Stimulated activated naive CD4-positive, alpha-beta T cell (primary cell): ENCODE measurements around the gene PDE8B.
"Not testable (repeated sequence)": the region's sequence is repeated elsewhere in the genome, so short reads cannot be mapped to it uniquely, and the experiment has no call there.

ENCODE experiments used
- DNase-seq, 6 experiments: peaks; one replicate each; lab custom pipeline; 2025; lab: John Stamatoyannopoulos, UW

The PDE8B gene

DNA sequence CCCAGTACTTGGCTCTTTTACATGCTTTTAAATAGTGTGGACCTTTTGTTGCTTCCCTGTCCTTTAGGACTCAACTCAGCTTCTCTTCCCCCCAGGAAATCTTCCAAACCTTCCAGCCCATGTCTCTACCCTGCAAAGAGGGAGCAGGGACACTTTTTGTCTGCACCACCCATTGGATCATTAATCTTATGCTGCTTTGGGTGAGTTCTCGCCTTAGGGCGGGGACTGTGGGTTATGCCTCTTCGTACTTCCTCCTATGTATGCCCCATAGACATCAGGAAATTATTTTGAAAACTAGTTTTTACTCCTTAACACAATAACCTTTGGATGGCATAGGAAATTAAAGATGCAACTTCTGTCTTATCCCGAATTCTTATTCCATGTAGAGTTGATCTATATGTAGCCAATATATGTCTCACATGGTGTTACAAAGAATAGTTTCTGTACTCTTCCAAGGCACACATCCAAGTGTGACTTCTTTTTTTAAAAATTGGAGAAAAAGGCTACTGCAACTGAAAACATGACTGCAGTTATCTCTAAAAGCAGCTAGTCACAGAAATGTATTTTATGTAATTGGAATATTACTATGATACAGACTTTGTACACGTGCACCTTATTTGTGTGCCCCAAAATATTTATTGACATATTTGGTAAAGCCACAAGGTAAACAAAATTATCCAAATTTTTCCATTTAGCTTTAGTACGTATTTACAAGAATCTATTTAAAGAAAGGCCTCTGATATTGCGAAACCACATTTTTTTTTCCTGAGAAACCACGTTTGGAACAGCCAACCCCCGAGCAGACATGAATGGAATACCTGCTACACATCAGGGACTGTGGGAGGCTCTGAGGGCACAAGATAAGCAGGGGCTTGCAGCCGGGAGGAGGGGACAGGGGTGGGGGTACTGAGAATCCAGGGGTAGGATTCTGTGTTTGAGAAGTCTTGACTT is 148.1 kb downstream of the PDE8B start:
- no peak for DNase-seq

GRCh38 chr5:77359231-77359630 is 148.8 kb downstream of the PDE8B start:
- DNase-seq = no peak

- DNase-seq = no peak
These were observed 149.9 kb downstream of the PDE8B start for GRCh38 chr5:77360381-77360780.

- no peak for DNase-seq
These were observed 150.5 kb downstream of the PDE8B start for GRCh38 chr5:77360973-77361372.

DNA sequence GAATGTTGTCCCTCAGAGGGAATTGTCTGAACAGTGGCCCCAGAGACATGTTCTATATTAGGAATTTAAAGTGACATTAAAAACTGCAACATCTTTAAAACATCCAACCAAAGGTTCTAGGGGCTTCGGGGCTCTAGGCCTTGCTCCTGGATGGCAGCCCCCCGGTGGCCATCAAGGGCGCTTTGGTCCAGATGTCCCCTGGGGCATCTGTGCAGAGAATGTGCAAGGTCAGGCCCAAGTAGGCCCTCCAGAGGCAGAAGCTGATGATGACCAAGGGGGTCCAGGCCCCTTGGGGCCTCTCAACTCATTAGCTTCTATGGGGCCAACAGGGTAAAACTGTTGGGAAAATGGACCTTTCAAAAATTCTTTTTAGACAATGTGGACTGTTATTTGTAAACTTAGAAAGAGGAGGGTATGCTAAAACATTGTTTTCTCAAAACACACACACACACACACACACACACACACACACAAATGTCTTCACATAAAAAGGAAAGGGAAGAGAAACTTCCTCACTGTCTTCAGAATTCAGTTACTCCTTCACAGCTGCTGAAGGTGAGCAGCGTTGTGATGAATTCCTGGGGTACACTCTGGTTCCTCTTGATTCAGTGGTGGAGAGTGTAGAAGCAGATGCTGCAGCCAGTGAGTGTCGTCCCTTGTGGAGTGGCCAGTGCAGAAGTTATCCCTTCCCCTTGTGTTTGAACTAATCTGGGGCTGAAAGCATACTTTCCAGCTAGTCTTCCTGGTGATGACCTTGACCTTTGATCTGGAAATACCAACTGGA is 156.4 kb downstream of the PDE8B start:
- DNase-seq = no peak

- no peak for DNase-seq
These were observed 157.3 kb downstream of the PDE8B start for GRCh38 chr5:77367741-77368140.

DNA sequence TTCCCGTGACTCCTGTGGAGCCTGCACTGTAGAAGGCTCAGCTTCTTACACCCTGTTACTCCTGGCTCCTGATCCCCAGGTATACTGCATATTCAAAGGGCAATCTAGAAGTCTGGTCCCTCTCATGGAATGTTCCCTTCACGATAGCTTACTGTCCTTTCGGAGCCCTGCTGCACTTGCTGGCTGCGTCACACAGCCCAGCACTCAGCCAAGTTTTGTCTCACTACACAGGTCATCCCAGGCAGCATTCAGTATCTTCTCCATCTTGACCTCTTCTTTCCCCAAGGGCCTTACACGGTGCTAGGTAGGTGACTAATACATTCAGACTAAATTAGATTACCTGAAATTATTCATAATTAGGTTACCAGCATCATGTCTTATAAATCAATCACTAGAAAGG is 157.9 kb downstream of the PDE8B start:
- DNase-seq = no peak

DNA sequence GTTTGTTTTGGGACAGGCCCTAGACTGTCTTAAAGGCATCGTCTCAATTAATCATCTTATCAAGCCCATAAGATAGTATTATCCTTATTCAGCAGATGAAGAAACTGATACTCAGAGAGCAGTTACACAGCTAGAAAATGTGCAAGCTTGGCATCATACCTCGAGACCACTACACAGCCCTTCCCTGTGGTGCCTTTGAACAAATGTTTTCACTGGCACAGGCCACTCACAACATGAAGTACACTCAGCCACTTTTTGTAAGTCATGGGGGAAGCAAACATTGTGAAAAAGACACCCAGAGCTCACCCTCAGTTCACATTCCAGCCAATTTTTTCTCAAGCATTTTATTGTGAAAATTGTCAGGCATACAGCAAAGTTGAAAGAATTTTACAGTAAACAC is 159.1 kb downstream of the PDE8B start:
- no peak for DNase-seq

DNA sequence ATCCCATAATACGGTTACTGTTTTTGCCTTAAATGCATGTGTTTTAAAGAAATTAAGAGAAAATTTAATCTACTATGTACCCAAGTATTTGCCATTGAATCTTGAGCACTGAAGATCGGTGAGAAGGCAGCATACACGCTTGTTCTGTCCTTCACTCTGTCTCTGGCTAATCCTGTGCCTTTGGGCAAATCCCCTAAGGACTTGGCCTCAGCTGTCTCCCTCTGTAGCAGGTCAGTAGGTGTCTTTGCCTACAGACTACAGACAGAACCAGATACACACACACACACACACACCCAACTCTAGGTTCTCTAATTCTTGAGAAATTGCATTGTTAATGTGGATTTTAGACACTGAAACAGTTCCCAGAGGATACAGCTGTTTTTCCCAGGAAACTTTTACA is 164.2 kb downstream of the PDE8B start:
- no peak for DNase-seq

DNA sequence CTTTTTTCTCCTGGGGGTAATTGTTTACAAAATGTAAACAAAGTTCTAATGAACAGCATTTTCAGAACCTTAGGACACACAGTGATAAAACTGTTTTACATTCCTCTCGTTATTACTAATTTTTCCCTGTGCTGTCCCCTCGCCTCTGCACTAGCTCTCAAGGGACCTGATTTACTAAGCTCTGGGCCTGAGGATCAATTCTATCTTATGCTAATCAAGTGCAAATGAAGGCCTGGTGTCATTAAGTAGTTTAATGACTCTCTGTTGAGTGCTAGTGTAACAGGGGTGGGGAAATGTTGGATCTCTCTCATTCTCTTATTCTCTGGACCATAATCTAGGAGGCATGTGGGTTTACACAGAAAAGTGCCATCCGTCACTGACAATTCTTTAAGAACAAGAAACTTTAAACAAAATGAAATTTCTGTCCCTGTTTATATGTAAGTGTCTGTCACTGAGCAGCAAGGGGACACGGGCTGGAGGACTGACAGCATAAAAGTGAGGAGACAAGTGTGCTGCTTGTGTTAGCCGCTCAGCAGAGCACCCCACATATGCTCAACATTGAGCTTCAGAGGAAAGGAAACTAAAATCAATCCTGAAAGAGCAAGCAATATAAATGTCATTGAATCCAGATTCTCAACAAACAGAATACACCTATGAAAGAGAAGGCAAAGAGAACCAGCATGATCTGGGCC is 166.3 kb downstream of the PDE8B start:
- DNase-seq = no peak

DNA sequence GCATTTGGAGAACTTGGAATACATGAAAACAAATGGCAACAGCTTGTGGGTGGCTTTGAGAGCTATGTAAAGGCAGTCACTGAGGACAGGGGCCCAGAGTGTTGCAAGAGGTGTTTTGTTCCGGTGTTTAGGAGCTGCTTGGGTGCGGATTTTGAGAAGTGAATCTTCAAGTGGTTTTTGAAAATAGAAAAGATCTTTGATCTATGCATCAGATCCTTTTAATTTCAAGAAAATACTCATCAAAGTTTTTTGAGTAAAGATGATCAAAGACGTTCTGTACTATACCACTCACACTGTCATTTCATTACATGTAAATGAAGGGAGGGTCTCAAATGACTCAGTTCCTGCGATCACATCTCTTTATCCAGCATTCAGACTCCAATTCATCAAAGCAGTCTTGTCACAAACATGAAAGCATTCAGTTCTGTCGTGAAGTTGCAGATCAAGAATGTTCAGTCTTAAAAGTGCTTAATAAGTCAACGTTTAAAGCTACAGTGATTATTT is 169.1 kb downstream of the PDE8B start:
- peak in 3 of 6 experiments; percentile 73 to 75 (median 74) for DNase-seq

DNA sequence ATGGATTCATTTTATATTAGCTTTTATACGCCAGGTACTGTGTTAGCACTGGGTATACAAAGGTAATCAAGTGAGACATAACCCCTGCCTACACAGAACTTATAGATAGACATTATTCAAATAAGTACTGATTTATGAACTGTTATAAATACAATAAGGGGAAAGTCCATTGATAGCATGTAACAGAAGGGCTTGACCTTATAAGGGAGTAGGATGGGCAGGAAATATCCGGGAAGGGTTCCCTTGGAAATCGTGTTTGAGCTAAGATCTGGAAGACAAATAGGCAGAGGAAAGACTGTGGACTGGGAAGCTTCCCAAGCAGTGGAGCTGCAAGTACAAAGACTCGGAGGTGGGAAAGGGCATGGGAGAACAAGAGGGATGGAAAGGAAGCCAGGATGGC is 170.2 kb downstream of the PDE8B start:
- DNase-seq = no peak

- not testable (repeated sequence) for DNase-seq
These were observed 172.9 kb downstream of the PDE8B start for GRCh38 chr5:77383336-77383735.

DNA sequence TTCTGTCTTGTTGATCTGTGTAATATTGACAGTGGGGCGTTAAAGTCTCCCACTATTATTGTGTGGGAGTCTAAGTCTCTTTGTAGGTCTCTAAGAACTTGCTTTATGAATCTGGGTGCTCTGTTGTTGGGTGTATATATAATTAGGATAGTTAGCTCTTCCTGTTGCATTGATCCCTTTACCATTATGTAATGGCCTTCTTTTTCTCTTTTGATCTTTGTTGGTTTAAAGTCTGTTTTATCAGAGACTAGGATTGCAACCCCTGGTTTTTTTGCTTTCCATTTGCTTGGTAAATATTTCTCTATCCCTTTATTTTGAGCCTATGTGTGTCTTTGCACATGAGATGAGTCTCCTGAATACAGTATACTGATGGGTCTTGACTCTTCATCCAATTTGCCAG is 175.9 kb downstream of the PDE8B start:
- DNase-seq = not testable (repeated sequence)

- DNase-seq = no peak
These were observed 179.3 kb downstream of the PDE8B start for GRCh38 chr5:77389746-77390145.

DNA sequence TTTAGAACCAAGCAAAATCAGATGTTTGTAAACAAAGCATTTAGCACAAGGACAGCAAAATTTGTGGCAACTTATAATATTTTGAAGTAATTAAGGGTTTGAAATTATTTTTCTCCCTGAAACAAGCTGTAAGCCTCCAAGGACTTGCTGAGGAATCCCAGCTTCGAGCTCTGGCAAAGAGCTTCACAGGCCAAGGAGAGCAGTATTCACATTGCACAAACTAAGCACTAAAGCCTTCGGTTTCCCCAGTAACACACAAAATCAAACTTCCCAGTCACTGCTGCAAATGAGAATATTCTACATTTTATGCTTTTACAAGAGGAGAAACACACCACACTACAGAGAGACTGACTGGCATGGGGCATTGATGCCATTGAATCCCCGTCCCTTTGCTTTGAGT is 179.7 kb downstream of the PDE8B start:
- no peak for DNase-seq

- DNase-seq = no peak
These were observed 180.3 kb downstream of the PDE8B start for GRCh38 chr5:77390795-77391194.

GRCh38 chr5:77391240-77391765 is 180.8 kb downstream of the PDE8B start:
- DNase-seq = no peak

DNA sequence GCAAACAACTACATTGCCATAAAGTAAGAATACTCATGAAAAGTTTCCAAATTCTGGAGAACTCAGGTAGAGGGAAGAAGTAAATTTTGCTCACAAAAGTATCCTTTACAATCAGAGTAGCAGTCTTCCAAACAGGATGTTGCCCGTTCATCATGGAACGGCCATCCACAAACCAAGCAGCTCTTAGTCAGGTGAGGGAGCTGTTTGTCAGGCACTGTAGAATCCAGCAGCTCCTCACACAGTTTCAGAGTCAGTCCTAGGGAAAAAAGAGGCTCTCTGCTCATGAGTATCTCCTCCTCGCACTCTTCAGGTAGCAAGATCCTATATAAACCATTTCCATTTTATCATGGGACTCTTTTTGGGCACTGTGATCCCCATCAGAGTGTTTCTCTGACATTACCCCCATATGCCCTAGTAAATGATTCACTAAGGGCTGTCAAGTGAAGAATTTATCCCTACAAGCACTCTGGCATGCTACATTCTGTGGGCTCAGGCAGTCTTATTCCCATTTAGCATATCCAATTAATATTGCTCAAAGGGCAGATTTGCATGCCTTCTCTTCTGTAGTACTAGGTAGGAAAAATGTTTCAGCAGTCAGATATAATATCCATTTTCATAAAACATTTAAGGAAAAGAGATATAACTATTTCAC is 183.7 kb downstream of the PDE8B start:
- no peak for DNase-seq

DNA sequence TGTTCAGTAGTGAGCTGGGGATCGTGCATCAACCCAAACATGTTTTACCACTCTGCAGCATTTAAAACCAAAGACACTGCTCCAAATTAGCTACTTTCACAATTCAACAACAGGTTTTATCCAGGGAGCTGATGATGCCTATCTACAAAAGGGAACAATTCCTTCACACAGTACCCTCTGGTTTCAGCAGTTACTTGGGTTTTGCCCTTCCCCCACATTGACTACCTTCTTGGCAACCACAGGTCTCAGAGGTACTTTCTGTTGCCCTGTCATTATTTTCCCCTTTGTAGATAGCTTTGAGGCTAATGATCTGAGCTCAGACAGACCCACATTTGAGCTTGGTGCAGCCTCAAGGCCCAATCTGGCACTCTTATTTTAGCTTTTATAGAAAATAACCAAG is 185.5 kb downstream of the PDE8B start:
- no peak for DNase-seq

DNA sequence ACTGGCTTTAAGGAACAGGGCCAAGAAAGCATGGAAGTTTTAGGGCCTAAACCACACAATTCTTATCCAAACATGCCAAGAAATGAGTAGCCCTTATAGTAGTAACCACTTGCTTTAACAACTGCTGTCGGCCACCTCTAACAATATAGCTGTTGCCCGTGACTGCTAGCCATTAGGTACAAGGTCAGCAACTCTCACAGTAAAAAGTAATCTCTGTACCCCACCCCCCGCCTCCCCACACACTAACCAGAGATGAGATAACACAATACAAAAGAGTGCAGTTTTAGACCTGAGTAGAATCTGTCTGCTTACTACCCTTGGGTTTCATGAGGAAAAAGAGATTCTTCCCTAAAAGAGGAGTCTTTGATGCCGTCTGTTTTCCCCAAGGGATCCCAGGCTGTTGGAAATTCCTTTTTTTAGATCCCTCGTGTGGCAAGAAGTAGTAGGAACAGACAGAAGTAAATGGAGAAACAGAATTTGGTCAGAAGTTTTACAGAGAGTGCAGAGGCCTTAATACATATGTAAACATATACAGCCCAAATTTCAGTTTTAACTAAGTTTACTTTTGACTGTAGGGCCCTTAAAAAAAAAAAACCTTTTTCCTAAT is 187.3 kb downstream of the PDE8B start:
- no peak for DNase-seq
